ENCODE results near the gene SDR42E1.

Gene SDR42E1

DNA sequence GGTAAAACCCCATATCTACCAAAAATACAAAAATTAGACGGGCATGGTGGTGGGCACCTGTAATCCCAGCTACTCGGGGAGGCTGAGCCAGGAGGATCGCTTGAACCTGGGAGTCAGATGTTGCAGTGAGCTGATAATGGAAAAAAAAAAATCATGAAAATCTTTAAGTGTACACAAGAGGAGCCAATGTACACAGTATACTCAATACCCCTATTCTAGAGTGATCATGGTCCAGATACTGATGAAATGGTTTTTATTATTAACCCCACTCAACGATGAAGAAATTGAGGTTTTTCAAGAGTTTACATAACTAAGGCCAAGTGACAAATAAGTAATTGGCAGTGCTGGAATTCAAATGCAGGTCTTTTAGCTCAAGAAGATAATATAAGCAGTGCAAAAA lies 35.3 kb upstream of the SDR42E1 start:
- no peak for DNase-seq (ENCODE audit: low read depth)
- TF ChIP-seq, protein P1, sequence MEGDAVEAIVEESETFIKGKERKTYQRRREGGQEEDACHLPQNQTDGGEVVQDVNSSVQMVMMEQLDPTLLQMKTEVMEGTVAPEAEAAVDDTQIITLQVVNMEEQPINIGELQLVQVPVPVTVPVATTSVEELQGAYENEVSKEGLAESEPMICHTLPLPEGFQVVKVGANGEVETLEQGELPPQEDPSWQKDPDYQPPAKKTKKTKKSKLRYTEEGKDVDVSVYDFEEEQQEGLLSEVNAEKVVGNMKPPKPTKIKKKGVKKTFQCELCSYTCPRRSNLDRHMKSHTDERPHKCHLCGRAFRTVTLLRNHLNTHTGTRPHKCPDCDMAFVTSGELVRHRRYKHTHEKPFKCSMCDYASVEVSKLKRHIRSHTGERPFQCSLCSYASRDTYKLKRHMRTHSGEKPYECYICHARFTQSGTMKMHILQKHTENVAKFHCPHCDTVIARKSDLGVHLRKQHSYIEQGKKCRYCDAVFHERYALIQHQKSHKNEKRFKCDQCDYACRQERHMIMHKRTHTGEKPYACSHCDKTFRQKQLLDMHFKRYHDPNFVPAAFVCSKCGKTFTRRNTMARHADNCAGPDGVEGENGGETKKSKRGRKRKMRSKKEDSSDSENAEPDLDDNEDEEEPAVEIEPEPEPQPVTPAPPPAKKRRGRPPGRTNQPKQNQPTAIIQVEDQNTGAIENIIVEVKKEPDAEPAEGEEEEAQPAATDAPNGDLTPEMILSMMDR (conservative IDR thresholded peaks at IDR 0.05; ENCODE audit: low read length) = no peak
- H3K4me3 ChIP-seq (ENCODE audit: low read length) = no peak overlapping the region

DNA sequence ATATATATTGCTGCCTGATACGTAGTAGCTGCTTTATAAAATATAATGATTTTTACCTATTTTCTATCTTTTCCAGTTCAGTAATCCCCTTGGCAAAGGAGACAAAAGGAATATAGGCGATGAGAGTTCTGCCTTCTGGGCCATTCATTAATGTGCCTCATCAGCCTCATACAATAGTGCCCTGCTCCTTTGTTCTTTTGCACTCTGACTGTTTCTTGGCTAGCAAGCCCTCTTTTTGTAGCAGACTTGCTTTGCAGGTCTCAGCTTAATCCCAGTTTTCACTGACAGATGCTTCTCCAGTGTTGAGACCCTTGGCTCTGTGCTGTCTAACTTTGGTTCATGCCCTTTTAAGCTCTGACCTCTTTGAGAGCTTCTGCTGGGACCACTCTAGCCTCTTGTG lies 34.2 kb upstream of the SDR42E1 start:
- no peak overlapping the region for H3K4me3 ChIP-seq (ENCODE audit: low read length)
- TF ChIP-seq, protein P1 (conservative IDR thresholded peaks at IDR 0.05; ENCODE audit: low read length) = no peak
- DNase-seq (ENCODE audit: low read depth) = no peak

DNA sequence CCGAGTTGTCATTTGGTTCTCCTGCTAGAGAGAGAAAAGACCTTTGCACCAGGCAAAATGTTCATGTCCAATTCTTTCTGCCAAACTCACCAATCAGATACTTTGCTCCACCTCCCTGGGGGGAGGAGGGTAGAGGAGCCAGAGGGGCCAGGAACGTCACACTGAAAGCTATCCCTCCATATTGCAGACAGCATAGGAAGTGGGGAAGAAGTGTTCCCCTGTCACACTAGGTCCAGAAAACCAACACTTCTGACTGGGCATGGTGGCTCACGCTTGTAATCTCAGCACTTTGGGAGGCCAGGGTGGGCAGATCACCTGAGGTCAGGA lies 33.3 kb upstream of the SDR42E1 start:
- no peak overlapping the region for H3K4me3 ChIP-seq (ENCODE audit: low read length)
- TF ChIP-seq, protein P1 (conservative IDR thresholded peaks at IDR 0.05; ENCODE audit: low read length) = no peak
- no peak for DNase-seq (ENCODE audit: low read depth)

DNA sequence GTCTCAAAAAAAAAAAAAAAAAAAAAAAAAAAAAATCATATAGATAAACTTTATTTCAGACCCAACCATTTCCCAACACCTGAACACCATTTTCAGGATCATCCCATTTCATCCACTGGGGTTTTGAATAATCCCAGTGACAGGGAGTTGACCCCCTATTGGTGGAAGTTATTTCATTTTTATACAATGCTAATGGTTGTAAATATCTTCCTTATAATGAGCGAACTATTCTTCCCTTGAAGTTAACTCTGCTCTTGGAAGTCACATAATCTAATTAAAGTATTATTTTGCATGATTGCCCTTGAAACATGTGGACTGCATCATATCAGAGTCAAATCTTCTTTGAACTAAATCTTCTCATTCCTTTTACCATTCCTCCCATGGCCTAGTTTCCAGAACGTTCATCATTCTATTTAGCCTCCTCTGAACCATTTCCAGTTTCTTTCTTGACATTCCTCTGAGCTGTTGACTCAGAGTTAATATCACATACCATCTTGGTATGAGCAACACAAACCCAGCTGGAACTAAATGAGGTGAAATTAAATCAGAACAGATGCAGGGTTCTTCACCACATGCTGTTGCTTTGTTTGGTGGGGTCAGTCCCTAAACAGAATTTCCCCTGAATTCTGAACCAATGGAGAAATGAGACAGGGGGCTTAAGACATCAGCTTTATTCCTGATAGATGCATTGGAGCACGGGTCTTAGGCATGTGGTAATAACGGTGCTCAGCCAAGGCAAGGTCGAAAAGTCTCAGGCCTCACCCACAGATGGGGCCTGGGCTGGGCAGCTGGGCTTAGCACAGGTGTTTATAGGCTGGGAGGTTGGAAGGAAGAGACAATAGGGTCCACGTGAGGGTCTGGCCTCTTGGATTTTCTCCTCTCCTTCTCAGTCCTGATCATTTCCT lies 32.7 kb upstream of the SDR42E1 start:
- peak; percentile 95 for DNase-seq (ENCODE audit: low read depth)
- TF ChIP-seq, protein P1 (conservative IDR thresholded peaks at IDR 0.05; ENCODE audit: low read length) = peak; percentile 20
- H3K4me3 ChIP-seq (ENCODE audit: low read length) = no peak overlapping the region

DNA sequence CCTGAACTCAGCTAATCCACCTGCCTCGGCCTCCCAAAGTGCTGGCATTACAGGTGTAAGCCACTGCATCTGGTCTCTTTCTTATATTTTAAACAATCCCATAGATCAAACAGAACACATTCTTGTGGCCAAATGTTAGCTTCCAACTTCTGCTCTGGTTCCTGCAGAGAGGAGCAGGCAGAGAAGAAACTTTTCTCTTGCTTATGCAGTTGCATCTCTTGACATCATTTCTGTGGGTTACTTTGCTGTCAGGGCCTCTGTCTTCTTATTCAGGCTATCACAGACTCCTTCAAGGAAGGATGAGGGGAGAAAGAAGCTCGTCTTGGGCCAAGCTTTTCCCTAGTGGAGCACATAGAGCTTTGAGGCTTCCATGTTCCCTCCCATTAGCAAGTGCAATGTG lies 31.6 kb upstream of the SDR42E1 start:
- TF ChIP-seq, protein P1 (conservative IDR thresholded peaks at IDR 0.05; ENCODE audit: low read length) = no peak
- H3K4me3 ChIP-seq (ENCODE audit: low read length) = no peak overlapping the region
- peak; percentile 55 for DNase-seq (ENCODE audit: low read depth)

DNA sequence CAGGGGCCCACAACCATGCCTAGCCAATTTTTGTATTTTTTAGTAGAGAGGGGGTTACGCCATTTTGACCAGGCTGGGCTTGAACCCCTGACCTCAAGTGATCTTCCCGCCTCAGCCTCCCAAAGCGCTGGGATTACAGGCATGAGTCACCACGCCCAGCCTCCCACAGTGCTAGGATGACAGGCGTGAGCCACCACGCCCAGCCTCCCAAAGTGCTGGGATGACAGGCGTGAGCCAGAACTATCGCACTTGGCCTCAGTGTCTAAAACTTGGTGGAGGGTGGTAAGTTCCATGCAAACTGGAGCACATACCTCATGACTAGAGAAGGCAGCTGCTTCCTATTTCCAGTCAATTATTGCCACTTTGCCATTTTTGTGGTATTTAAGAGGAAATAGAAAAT lies 30.9 kb upstream of the SDR42E1 start:
- TF ChIP-seq, protein P1 (conservative IDR thresholded peaks at IDR 0.05; ENCODE audit: low read length) = no peak
- H3K4me3 ChIP-seq (ENCODE audit: low read length) = no peak overlapping the region
- DNase-seq (ENCODE audit: low read depth) = peak; percentile 17

DNA sequence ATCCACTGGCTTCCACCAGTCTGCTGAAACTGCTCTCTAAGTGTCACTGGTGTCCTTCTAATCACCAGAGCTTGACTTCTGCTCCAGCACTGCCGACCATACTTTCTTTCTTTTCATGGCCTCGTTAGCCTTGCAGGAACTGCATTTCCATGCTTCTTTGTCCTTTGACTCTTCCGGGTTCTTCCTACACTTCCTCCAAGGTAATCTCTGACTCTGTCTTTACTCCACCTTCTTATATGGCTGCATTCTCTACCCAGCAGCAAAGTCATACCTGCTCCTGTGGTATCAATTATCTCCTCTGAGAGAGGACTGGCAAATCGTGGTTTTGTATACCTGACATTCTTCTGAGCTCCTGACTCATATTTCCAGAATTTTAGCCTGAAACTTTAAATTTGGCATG lies 30.3 kb upstream of the SDR42E1 start:
- TF ChIP-seq, protein P1 (conservative IDR thresholded peaks at IDR 0.05; ENCODE audit: low read length) = no peak
- no peak overlapping the region for H3K4me3 ChIP-seq (ENCODE audit: low read length)
- no peak for DNase-seq (ENCODE audit: low read depth)
